Neural cell (in vitro differentiated cells): ENCODE results near the gene ADAMTS19.

Experiments used
- CTCF ChIP-seq: fragments of 450-650 bp; IDR thresholded peaks from 2 replicates; pipeline ENCODE4 v1.5.1; 2014; ENCODE audit warnings: antibody characterized with exemption, mild to moderate bottlenecking, moderate library complexity; ENCODE audit not compliant: poor library complexity, severe bottlenecking
- EP300 ChIP-seq: fragments of 450-650 bp; conservative IDR thresholded peaks from 2 replicates; pipeline ENCODE4 v1.6.1; 2014; ENCODE audit warnings: antibody characterized with exemption, mild to moderate bottlenecking, moderate library complexity; ENCODE audit not compliant: poor library complexity, severe bottlenecking
- MXI1 ChIP-seq: fragments of 450-650 bp; conservative IDR thresholded peaks from 2 replicates; pipeline ENCODE4 v1.6.1; 2014; ENCODE audit warnings: antibody characterized with exemption, mild to moderate bottlenecking; ENCODE audit not compliant: poor library complexity, severe bottlenecking
- POLR2AphosphoS5 ChIP-seq: IDR thresholded peaks from 2 replicates; pipeline ENCODE4 v1.6.1; 2012
- TAF1 ChIP-seq: IDR thresholded peaks from 2 replicates; pipeline ENCODE4 v1.6.1; 2012; ENCODE audit warnings: low read depth

GRCh38 chr5:129689045-129689444 is 228.9 kb downstream of the ADAMTS19 start:
- TF ChIP-seq CTCF, result no peak
- no peak for TF ChIP-seq EP300
- no peak for TF ChIP-seq TAF1
- no peak for TF ChIP-seq MXI1
- TF ChIP-seq POLR2AphosphoS5, result no peak
